ENCODE data around the gene AK2. TPM values are rescaled to one million over a fixed set of nuclear protein-coding genes. Genes with fewer than 3 reads are reported as not detected.

AK2 gene
- total RNA-seq, 1 donor from 2014 or later = 126 TPM

DNA sequence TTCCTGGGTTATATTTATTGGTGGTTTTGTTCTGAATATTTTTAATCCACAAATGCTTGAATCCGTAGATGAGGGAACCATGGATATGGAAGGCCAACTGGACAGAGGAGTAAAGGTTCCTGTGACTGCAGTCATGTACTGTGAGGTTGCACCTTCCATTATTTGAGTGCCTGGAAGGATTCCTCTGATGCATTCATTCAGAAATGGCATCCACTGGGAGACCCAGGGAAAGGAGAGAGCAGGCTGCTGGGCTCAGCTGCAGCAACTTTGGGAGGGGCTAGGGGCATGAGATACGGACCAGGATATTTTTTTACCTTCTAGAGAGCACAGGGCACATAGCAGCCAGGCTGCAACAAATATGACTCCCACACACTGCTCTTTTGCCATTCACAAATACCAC, 19.5 kb downstream of the AK2 start:
- no peaks in the 10 kb centered on the region for H3K27me3 ChIP-seq (ENCODE audit: insufficient read depth, low read length)

GRCh38 chr1:33015216-33015615, 21.5 kb downstream of the AK2 start:
- TF ChIP-seq CTCF (IDR thresholded peaks at IDR 0.05; ENCODE audit: insufficient read depth, low read depth, low read length) = no peak
- TF ChIP-seq EZH2 (IDR thresholded peaks at IDR 0.05; ENCODE audit: insufficient read depth, low read length) = no peak
- no peak overlapping the region for H3K4me3 Mint-ChIP-seq (ENCODE audit: unreplicated experiment)
- H3K79me2 ChIP-seq (ENCODE audit: insufficient read depth, low read length) = peaks cover 4% of the 10 kb centered on the region
- no peaks in the 10 kb centered on the region for H3K9me3 ChIP-seq (ENCODE audit: insufficient read depth, low read depth, low read length)
- H3K4me2 ChIP-seq (ENCODE audit: low read length) = no peak overlapping the region
- FAIRE-seq = no peak
- peaks cover 2% of the 10 kb centered on the region for H3K9me3 Mint-ChIP-seq (ENCODE audit: unreplicated experiment)
- H2AFZ ChIP-seq (ENCODE audit: low read depth, low read length) = no peak overlapping the region
- peaks cover 52% of the 10 kb centered on the region for H3K36me3 ChIP-seq (ENCODE audit: insufficient read depth, low read length)
- peaks cover 6% of the 10 kb centered on the region for H3K4me1 ChIP-seq (ENCODE audit: insufficient read depth, low read length)
- no peak overlapping the region for H3K9ac ChIP-seq (ENCODE audit: low read length)
- DNase-seq (ENCODE audit: low read depth) = peak; percentile 17
- peaks cover 28% of the 10 kb centered on the region for H3K36me3 Mint-ChIP-seq (ENCODE audit: low read depth, unreplicated experiment)
- H3K27ac ChIP-seq (ENCODE audit: low read depth, low read length) = no peak overlapping the region
- no peak overlapping the region for H3K4me3 ChIP-seq (ENCODE audit: insufficient read depth, low read depth, low read length)
- H3K27ac Mint-ChIP-seq (ENCODE audit: unreplicated experiment) = no peak overlapping the region
- peaks cover 9% of the 10 kb centered on the region for H3K4me1 Mint-ChIP-seq (ENCODE audit: low read depth, unreplicated experiment)
- no peaks in the 10 kb centered on the region for H3K27me3 Mint-ChIP-seq (ENCODE audit: low read depth, unreplicated experiment)
- H3K27me3 ChIP-seq (ENCODE audit: insufficient read depth, low read length) = no peaks in the 10 kb centered on the region
- peaks cover 8% of the 10 kb centered on the region for H4K20me1 ChIP-seq (ENCODE audit: insufficient read depth, low read length)

More for the DNA sequence above, 19.5 kb downstream of the AK2 start:
- Mint-ChIP-seq H3K36me3 (ENCODE audit: low read depth, unreplicated experiment) (peaks cover 25% of the 10 kb centered on the region), H3K9me3 (ENCODE audit: unreplicated experiment) (no peaks in the 10 kb centered on the region), H3K27ac (ENCODE audit: unreplicated experiment) (no peak overlapping the region), H3K4me3 (ENCODE audit: unreplicated experiment) (no peak overlapping the region), H3K4me1 (ENCODE audit: low read depth, unreplicated experiment) (no peaks in the 10 kb centered on the region), H3K27me3 (ENCODE audit: low read depth, unreplicated experiment) (no peaks in the 10 kb centered on the region)
- DNase-seq (ENCODE audit: low read depth) (no peak), FAIRE-seq (no peak)
- H3K9me3 ChIP-seq (ENCODE audit: insufficient read depth, low read depth, low read length) = no peaks in the 10 kb centered on the region
- peaks cover 55% of the 10 kb centered on the region for H3K36me3 ChIP-seq (ENCODE audit: insufficient read depth, low read length)
- H4K20me1 ChIP-seq (ENCODE audit: insufficient read depth, low read length) = peaks cover 12% of the 10 kb centered on the region
- no peak overlapping the region for H3K4me3 ChIP-seq (ENCODE audit: insufficient read depth, low read depth, low read length)
- TF ChIP-seq CTCF (IDR thresholded peaks at IDR 0.05; ENCODE audit: insufficient read depth, low read depth, low read length) = no peak
- TF ChIP-seq EZH2 (IDR thresholded peaks at IDR 0.05; ENCODE audit: insufficient read depth, low read length) = no peak
- no peak overlapping the region for H3K27ac ChIP-seq (ENCODE audit: low read depth, low read length)
- H3K4me1 ChIP-seq (ENCODE audit: insufficient read depth, low read length) = no peaks in the 10 kb centered on the region
- H3K4me2 ChIP-seq (ENCODE audit: low read length) = no peak overlapping the region
- H3K9ac ChIP-seq (ENCODE audit: low read length) = no peak overlapping the region
- H3K79me2 ChIP-seq (ENCODE audit: insufficient read depth, low read length) = peaks cover 4% of the 10 kb centered on the region
- no peak overlapping the region for H2AFZ ChIP-seq (ENCODE audit: low read depth, low read length)

- peaks cover 9% of the 10 kb centered on the region for H3K4me1 Mint-ChIP-seq (ENCODE audit: low read depth, unreplicated experiment)
Observed at GRCh38 chr1:33014464-33015163, 22.1 kb downstream of the AK2 start.

More at GRCh38 chr1:33014464-33015163, 22.1 kb downstream of the AK2 start:
- DNase-seq (ENCODE audit: low read depth) (no peak), FAIRE-seq (no peak)
- H3K9ac ChIP-seq (ENCODE audit: low read length) = no peak overlapping the region
- peaks cover 8% of the 10 kb centered on the region for H4K20me1 ChIP-seq (ENCODE audit: insufficient read depth, low read length)
- H2AFZ ChIP-seq (ENCODE audit: low read depth, low read length) = no peak overlapping the region
- H3K4me3 Mint-ChIP-seq (ENCODE audit: unreplicated experiment) = no peak overlapping the region
- no peaks in the 10 kb centered on the region for H3K27me3 Mint-ChIP-seq (ENCODE audit: low read depth, unreplicated experiment)
- TF ChIP-seq EZH2 (IDR thresholded peaks at IDR 0.05; ENCODE audit: insufficient read depth, low read length) (no peak), CTCF (IDR thresholded peaks at IDR 0.05; ENCODE audit: insufficient read depth, low read depth, low read length) (no peak)
- H3K9me3 Mint-ChIP-seq (ENCODE audit: unreplicated experiment) = peaks cover 2% of the 10 kb centered on the region
- H3K4me1 ChIP-seq (ENCODE audit: insufficient read depth, low read length) = peaks cover 6% of the 10 kb centered on the region
- no peak overlapping the region for H3K27ac ChIP-seq (ENCODE audit: low read depth, low read length)
- H3K27me3 ChIP-seq (ENCODE audit: insufficient read depth, low read length) = no peaks in the 10 kb centered on the region
- H3K36me3 ChIP-seq (ENCODE audit: insufficient read depth, low read length) = peaks cover 46% of the 10 kb centered on the region
- no peak overlapping the region for H3K4me2 ChIP-seq (ENCODE audit: low read length)
- H3K27ac Mint-ChIP-seq (ENCODE audit: unreplicated experiment) = no peak overlapping the region
- peaks cover 4% of the 10 kb centered on the region for H3K79me2 ChIP-seq (ENCODE audit: insufficient read depth, low read length)
- peaks cover 28% of the 10 kb centered on the region for H3K36me3 Mint-ChIP-seq (ENCODE audit: low read depth, unreplicated experiment)
- no peak overlapping the region for H3K4me3 ChIP-seq (ENCODE audit: insufficient read depth, low read depth, low read length)
- no peaks in the 10 kb centered on the region for H3K9me3 ChIP-seq (ENCODE audit: insufficient read depth, low read depth, low read length)

All from astrocyte (in vitro differentiated cells and primary cell).